B cell (primary cell): ENCODE data around the gene TMEM201. TPM values are rescaled to one million over a fixed set of nuclear protein-coding genes. Genes with fewer than 3 reads are reported as not detected.
A peak's percentile ranks its signal among the peaks of the same experiment; 100 is the strongest.

ENCODE experiments used
- ATAC-seq: fragments of 200-7000 bp; cut with Tn5 transposase; one replicate; pipeline ENCODE4 v1.10.0; 2021; ENCODE audit warnings: low read depth, mild to moderate bottlenecking, moderate number of reproducible peaks, moderate library complexity
- CTCF ChIA-PET: fragments of 350-600 bp; sonication (Branson Sonifier 250); formaldehyde crosslinking; loops from one replicate; lab custom pipeline; 2021; ENCODE audit warnings: antibody characterized with exemption, inconsistent platforms; lab: Charles Lee
- POLR2A ChIA-PET: fragments of 350-600 bp; sonication (Branson Sonifier 250); formaldehyde crosslinking; loops from one replicate; lab custom pipeline; 2021; ENCODE audit warnings: antibody characterized with exemption; lab: Charles Lee
- DNase-seq: peaks from one replicate; pipeline ENCODE4 v3.0.0; 2013
- H2AFZ ChIP-seq: 2 replicates; pipeline ENCODE4 v1.6.1; 2012; ENCODE audit warnings: mild to moderate bottlenecking, low read depth, low read length; ENCODE audit not compliant: insufficient read depth, poor library complexity, severe bottlenecking
- H3K27ac ChIP-seq, 2 donors: 1 replicate in 1 of 2; 2 replicates in 1 of 2; pipeline ENCODE4 v1.5.1; 2012 to 2013; ENCODE audit warnings: low read length in 2 of 2, mild to moderate bottlenecking in 2 of 2, moderate library complexity in 1 of 2
- H3K27me3 ChIP-seq, 4 experiments: fragments of 200-600 bp in 1 of 4; sonication (generic) in 1 of 4; replicated peaks in 1 of 4; 1 replicate in 2 of 4; 2 replicates in 2 of 4; pipeline versions ENCODE4 v1.6.1 to v1.7.0; 2013 to 2016; ENCODE audit warnings: low read length in 3 of 4, mild to moderate bottlenecking in 2 of 4, mixed read lengths in 1 of 4, moderate library complexity in 1 of 4; ENCODE audit not compliant: insufficient read depth in 4 of 4, control insufficient read depth in 3 of 4; ENCODE audit errors: control extremely low read depth in 1 of 4
- H3K36me3 ChIP-seq, 2 experiments: replicated peaks in 1 of 2; 1 replicate in 1 of 2; 2 replicates in 1 of 2; pipeline versions ENCODE4 v1.6.1 to v1.7.1; 2013; ENCODE audit warnings: low read length in 1 of 2; ENCODE audit not compliant: insufficient read depth in 2 of 2, control insufficient read depth in 1 of 2; ENCODE audit errors: control extremely low read depth in 1 of 2, extremely low read depth in 1 of 2
- H3K4me1 ChIP-seq, 2 donors: fragments of 200-600 bp in 1 of 2; sonication (generic) in 1 of 2; 1 replicate in 1 of 2; 2 replicates in 1 of 2; pipeline versions ENCODE4 v1.5.1 to v1.6.1; 2013 to 2017; ENCODE audit warnings: low read length in 2 of 2; ENCODE audit not compliant: control insufficient read depth in 2 of 2, insufficient read depth in 2 of 2
- H3K4me2 ChIP-seq: replicated peaks from 2 replicates; pipeline ENCODE3; 2012; ENCODE audit warnings: mild to moderate bottlenecking, low read depth, low read length; ENCODE audit not compliant: poor library complexity, severe bottlenecking
- H3K4me3 ChIP-seq, 5 experiments: fragments of 200-600 bp in 1 of 5; sonication (generic) in 1 of 5; 1 replicate in 3 of 5; 2 replicates in 2 of 5; pipeline versions ENCODE4 v1.5.1 to v1.7.0; 2011 to 2016; ENCODE audit warnings: low read length in 4 of 5, mild to moderate bottlenecking in 4 of 5, low read depth in 2 of 5, control low read depth in 1 of 5, moderate library complexity in 1 of 5; ENCODE audit not compliant: insufficient read depth in 1 of 5; ENCODE audit errors: control extremely low read depth in 1 of 5, extremely low read depth in 1 of 5
- H3K79me2 ChIP-seq: fragments of 200-600 bp; sonication (generic); one replicate; pipeline ENCODE4 v1.6.0; 2016; ENCODE audit warnings: low read length; ENCODE audit not compliant: control insufficient read depth, insufficient read depth
- H3K9ac ChIP-seq: fragments of 200-600 bp; sonication (generic); 2 replicates; pipeline ENCODE4 v1.6.1; 2017; ENCODE audit warnings: mild to moderate bottlenecking, low read length, moderate library complexity
- H3K9me3 ChIP-seq, 3 donors: one replicate each; pipeline versions ENCODE4 v1.6.1 to v1.7.1; 2013; ENCODE audit warnings: low read length in 2 of 3; ENCODE audit not compliant: control insufficient read depth in 2 of 3, insufficient read depth in 1 of 3; ENCODE audit errors: control extremely low read depth in 1 of 3
- H4K20me1 ChIP-seq: 2 replicates; pipeline ENCODE4 v1.6.0; 2012; ENCODE audit warnings: mild to moderate bottlenecking, low read length; ENCODE audit not compliant: insufficient read depth, control insufficient read depth, poor library complexity, severe bottlenecking
- H3K27ac Mint-ChIP-seq: one replicate; pipeline ENCODE4 v1.8.0; 2021; ENCODE audit warnings: mixed read lengths
- H3K27me3 Mint-ChIP-seq: one replicate; pipeline ENCODE4 v1.8.0; 2021; ENCODE audit warnings: mixed read lengths
- H3K4me1 Mint-ChIP-seq: one replicate; pipeline ENCODE4 v1.8.0; 2021; ENCODE audit warnings: mixed read lengths
- H3K4me3 Mint-ChIP-seq: one replicate; pipeline ENCODE4 v1.8.0; 2021; ENCODE audit warnings: mixed read lengths
- H3K9me3 Mint-ChIP-seq: one replicate; pipeline ENCODE4 v1.8.0; 2022; ENCODE audit warnings: mixed read lengths; ENCODE audit not compliant: insufficient read depth
- CTCF ChIP-seq: fragments of 200-600 bp; IDR thresholded peaks from one replicate; pipeline ENCODE4 v1.8.0; 2022; ENCODE audit warnings: antibody characterized with exemption, mild to moderate bottlenecking
- EZH2 ChIP-seq: IDR thresholded peaks from 2 replicates; pipeline ENCODE4 v1.6.1; 2012; ENCODE audit warnings: borderline replicate concordance, low read depth, mild to moderate bottlenecking, moderate library complexity, low read length; ENCODE audit not compliant: insufficient read depth, poor library complexity, severe bottlenecking
- WGBS: methylation state at CpG from one replicate; pipeline ENCODE4 v1.1.5; 2013; ENCODE audit warnings: missing lambda C conversion rate; ENCODE audit not compliant: insufficient coverage; 5-methylcytosine and 5-hydroxymethylcytosine counted together
- intact Hi-C: fragments of 100-400 bp; cut with micrococcal nuclease; formaldehyde crosslinking; loops from one replicate; pipeline ENCODE4 v1.10.0; 2022
- polyA plus RNA-seq: library from polyadenylated mRNA; depleted of rRNA; stranded (reverse); fragments of >200 nt; gene quantifications from 2 replicates; pipeline ENCODE4 v1.2.3, GENCODE V29; 2012
- total RNA-seq, 2 donors: library from RNA; stranded (reverse); fragments of 120-200 nt in 1 of 2; gene quantifications; 1 replicate in 1 of 2; 2 replicates in 1 of 2; pipeline versions ENCODE4 v1.2.3 to v1.2.4, GENCODE V29; 2013 to 2022

TMEM201 gene
- total and polyA plus RNA-seq, 2 donors (not counting 1 experiment from before 2014, with no cell fraction given) = 6.5 to 9.1 TPM

GRCh38 chr1:9655836-9656235, 67.1 kb downstream of the TMEM201 start:
- H4K20me1 ChIP-seq = peaks cover 81% of the 10 kb centered on the region
- no peak overlapping the region for H2AFZ ChIP-seq
- DNase-seq = no peak
- Mint-ChIP-seq H3K4me1 (peaks cover 82% of the 10 kb centered on the region), H3K9me3 (no peaks in the 10 kb centered on the region), H3K27me3 (no peaks in the 10 kb centered on the region), H3K27ac (peak overlapping the region; percentile 83), H3K4me3 (peak overlapping the region; percentile 94)
- H3K4me3 ChIP-seq = peak overlapping the region in 4 of 5 experiments; percentile 28 to 96 (median 80)
- H3K36me3 ChIP-seq = peaks cover 0 to 19% of the 10 kb centered on the region in 2 experiments
- H3K9ac ChIP-seq = peak overlapping the region; percentile 83
- WGBS = 72% methylated on average over 10 of the region's 11 CpGs
- ChIA-PET POLR2A (interaction anchor here (0.6 to 8.2 kb wide), 8 partner anchors 10 to 918 kb away, joined by 3 to 251 read pairs (median 10); no protein-coding TSS in a partner anchor), CTCF (interaction anchor here (0.5 to 10.6 kb wide), 15 partner anchors 9 to 69 kb away, joined by 3 to 231 read pairs (median 3); no protein-coding TSS in a partner anchor)
- TF ChIP-seq CTCF (no peak), EZH2 (no peak)
- H3K27me3 ChIP-seq = no peaks in the 10 kb centered on the region
- no peak for ATAC-seq
- H3K4me2 ChIP-seq = peak overlapping the region; percentile 90
- intact Hi-C loops = loop anchor here (1.0 to 5.0 kb wide), 5 partner anchors 14 to 61 kb away; no protein-coding TSS in a partner anchor
- peaks cover 85% of the 10 kb centered on the region for H3K79me2 ChIP-seq
- H3K27ac ChIP-seq = peak overlapping the region; percentile 77 to 82
- peaks cover 57 to 69% of the 10 kb centered on the region in 2 donors for H3K4me1 ChIP-seq
- no peaks in the 10 kb centered on the region for H3K9me3 ChIP-seq

GRCh38 chr1:9657521-9658032, 68.9 kb downstream of the TMEM201 start:
- Histone ChIP-seq H3K9ac (no peak overlapping the region), H2AFZ (no peak overlapping the region), H3K27ac (peak overlapping the region; percentile 1 to 82), H3K4me3 (no peak overlapping the region), H3K36me3 (peaks cover 0 to 25% of the 10 kb centered on the region in 2 experiments), H3K27me3 (no peaks in the 10 kb centered on the region), H3K4me1 (peaks cover 57 to 74% of the 10 kb centered on the region in 2 donors), H3K9me3 (no peaks in the 10 kb centered on the region), H3K79me2 (peaks cover 94% of the 10 kb centered on the region), H3K4me2 (peak overlapping the region; percentile 30), H4K20me1 (peaks cover 95% of the 10 kb centered on the region)
- ChIA-PET POLR2A (interaction anchor here (0.5 to 1.3 kb wide), 7 partner anchors 9 to 1286 kb away, joined by 3 to 13 read pairs (median 4); no protein-coding TSS in a partner anchor), CTCF (interaction anchor here (1.1 to 10.6 kb wide), 4 partner anchors 10 to 60 kb away, joined by 3 to 231 read pairs (median 5); no protein-coding TSS in a partner anchor)
- intact Hi-C loops = loop anchor here (5.0 kb wide), 1 partner anchor 40 kb away; no protein-coding TSS in a partner anchor
- Mint-ChIP-seq H3K4me3 (peak overlapping the region; percentile 57), H3K27ac (peak overlapping the region; percentile 83), H3K9me3 (no peaks in the 10 kb centered on the region), H3K27me3 (no peaks in the 10 kb centered on the region), H3K4me1 (peaks cover 79% of the 10 kb centered on the region)
- no peak for ATAC-seq
- 55% methylated on average over 1 of the region's 2 CpGs for WGBS
- TF ChIP-seq CTCF (no peak), EZH2 (no peak)
- no peak for DNase-seq
